SK-N-SH treated with all-trans-retinoic acid at 6 μM for 48 hours (cell line): Measurements from ENCODE around the gene ZNF217.
"Not testable (repeated sequence)": the region's sequence is repeated elsewhere in the genome, so short reads cannot be mapped to it uniquely, and the experiment has no call there.

Experiments used
- ARNTL ChIP-seq: fragments of 450-650 bp; formaldehyde crosslinking; IDR thresholded peaks from 2 replicates; pipeline ENCODE4 v1.5.0; 2020; ENCODE audit warnings: low read depth, mild to moderate bottlenecking, moderate library complexity, borderline replicate concordance
- ESRRG ChIP-seq: fragments of 250-450 bp; sonication (Bioruptor Pico); IDR thresholded peaks from 2 replicates; pipeline ENCODE4 v1.6.1; 2021; ENCODE audit warnings: mild to moderate bottlenecking
- ISL1 ChIP-seq: fragments of 250-450 bp; sonication (Bioruptor Pico); IDR thresholded peaks from 2 replicates; pipeline ENCODE4 v2.1.2; 2022; ENCODE audit warnings: mild to moderate bottlenecking, moderate library complexity
- OSR1 ChIP-seq: fragments of 250-450 bp; sonication (Bioruptor Pico); IDR thresholded peaks from 2 replicates; pipeline ENCODE4 v1.8.0; 2022; ENCODE audit warnings: moderate library complexity, mild to moderate bottlenecking, inconsistent platforms
- PATZ1 ChIP-seq: fragments of 250-450 bp; sonication (Bioruptor Pico); IDR thresholded peaks from 2 replicates; pipeline ENCODE4 v1.8.0; 2020; ENCODE audit warnings: mild to moderate bottlenecking, moderate library complexity, borderline replicate concordance
- RARB ChIP-seq: fragments of 250-450 bp; sonication (Bioruptor Pico); IDR thresholded peaks from 2 replicates; pipeline ENCODE4 v1.8.0; 2021; ENCODE audit warnings: mild to moderate bottlenecking, moderate library complexity
- SNAI2 ChIP-seq: fragments of 250-450 bp; sonication (Bioruptor Pico); IDR thresholded peaks from 2 replicates; pipeline ENCODE4 v1.5.0; 2020; ENCODE audit warnings: mild to moderate bottlenecking, moderate library complexity
- TCF4 ChIP-seq: fragments of 250-450 bp; sonication (Bioruptor Pico); IDR thresholded peaks from 2 replicates; pipeline ENCODE4 v1.8.0; 2021; ENCODE audit warnings: mild to moderate bottlenecking, moderate library complexity, borderline replicate concordance
- TSHZ2 ChIP-seq: fragments of 250-450 bp; sonication (Bioruptor Pico); IDR thresholded peaks from 2 replicates; pipeline ENCODE4 v1.5.0; 2020; ENCODE audit warnings: mild to moderate bottlenecking, moderate library complexity
- ZC3H10 ChIP-seq: fragments of 250-450 bp; sonication (Bioruptor Pico); IDR thresholded peaks from 2 replicates; pipeline ENCODE4 v1.5.1; 2021; ENCODE audit warnings: mild to moderate bottlenecking, moderate library complexity
- ZFP3 ChIP-seq: fragments of 250-450 bp; sonication (Bioruptor Pico); IDR thresholded peaks from 2 replicates; pipeline ENCODE4 v1.5.0; 2020; ENCODE audit warnings: mild to moderate bottlenecking, moderate library complexity
- ZFP30 ChIP-seq: fragments of 450-650 bp; formaldehyde crosslinking; IDR thresholded peaks from 2 replicates; pipeline ENCODE4 v1.5.0; 2022; ENCODE audit warnings: mild to moderate bottlenecking, moderate library complexity
- ZNF565 ChIP-seq: fragments of 450-650 bp; formaldehyde crosslinking; conservative IDR thresholded peaks from 2 replicates; pipeline ENCODE4 v1.5.0; 2020; ENCODE audit warnings: low read depth, mild to moderate bottlenecking, moderate library complexity
- TF ChIP-seq, protein P1 (sequence below): fragments of 250-450 bp; sonication (Bioruptor Pico); IDR thresholded peaks from 2 replicates; pipeline ENCODE4 v1.5.1; 2020; ENCODE audit warnings: low read depth, mild to moderate bottlenecking, moderate library complexity

DNA sequence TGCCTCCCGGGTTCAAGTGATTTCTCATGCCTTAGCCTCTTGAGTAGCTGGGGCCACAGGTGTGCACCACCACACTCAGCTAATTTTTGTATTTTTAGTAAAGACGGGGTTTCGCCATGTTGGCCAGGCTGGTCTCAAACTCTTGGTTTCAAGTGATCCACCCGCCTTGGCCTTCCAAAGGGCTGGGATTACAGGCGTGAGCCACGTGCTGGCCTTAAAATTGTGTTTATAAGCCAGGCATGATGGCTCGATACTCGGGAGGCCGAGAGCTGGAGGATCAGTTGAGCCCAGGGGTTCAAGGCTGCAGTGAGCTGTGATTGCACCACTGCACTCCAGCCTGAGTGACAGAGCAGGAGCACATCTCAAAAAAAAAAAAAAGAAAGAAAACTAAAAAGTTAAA lies 27.0 kb downstream of the ZNF217 start:
- TF ChIP-seq RARB (CRISPR knock-in tag); SNAI2; ARNTL (CRISPR knock-in tag); ZNF565; PATZ1; OSR1 (CRISPR knock-in tag); TCF4 (CRISPR knock-in tag); ISL1 (CRISPR knock-in tag); ESRRG (CRISPR knock-in tag); ZFP3 (CRISPR knock-in tag); ZC3H10 (CRISPR knock-in tag); ZFP30 (CRISPR knock-in tag); TSHZ2 (CRISPR knock-in tag): not testable (repeated sequence)
- TF ChIP-seq, protein P1, sequence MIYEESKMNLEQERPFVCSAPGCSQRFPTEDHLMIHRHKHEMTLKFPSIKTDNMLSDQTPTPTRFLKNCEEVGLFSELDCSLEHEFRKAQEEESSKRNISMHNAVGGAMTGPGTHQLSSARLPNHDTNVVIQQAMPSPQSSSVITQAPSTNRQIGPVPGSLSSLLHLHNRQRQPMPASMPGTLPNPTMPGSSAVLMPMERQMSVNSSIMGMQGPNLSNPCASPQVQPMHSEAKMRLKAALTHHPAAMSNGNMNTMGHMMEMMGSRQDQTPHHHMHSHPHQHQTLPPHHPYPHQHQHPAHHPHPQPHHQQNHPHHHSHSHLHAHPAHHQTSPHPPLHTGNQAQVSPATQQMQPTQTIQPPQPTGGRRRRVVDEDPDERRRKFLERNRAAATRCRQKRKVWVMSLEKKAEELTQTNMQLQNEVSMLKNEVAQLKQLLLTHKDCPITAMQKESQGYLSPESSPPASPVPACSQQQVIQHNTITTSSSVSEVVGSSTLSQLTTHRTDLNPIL (CRISPR knock-in tag) = not testable (repeated sequence)
